Astrocyte (in vitro differentiated cells and primary cell): ENCODE measurements around the gene FZD7.

ENCODE experiments used
- EZH2 ChIP-seq: IDR thresholded peaks from 2 replicates; pipeline ENCODE4 v1.6.1; 2012; ENCODE audit warnings: mild to moderate bottlenecking, low read length, inconsistent platforms; ENCODE audit not compliant: insufficient read depth
- TF ChIP-seq, protein P1 (sequence below): IDR thresholded peaks from 2 replicates; pipeline ENCODE4 v1.5.1; 2011; ENCODE audit warnings: low read depth, mild to moderate bottlenecking, inconsistent platforms, low read length, moderate library complexity; ENCODE audit not compliant: insufficient read depth

DNA sequence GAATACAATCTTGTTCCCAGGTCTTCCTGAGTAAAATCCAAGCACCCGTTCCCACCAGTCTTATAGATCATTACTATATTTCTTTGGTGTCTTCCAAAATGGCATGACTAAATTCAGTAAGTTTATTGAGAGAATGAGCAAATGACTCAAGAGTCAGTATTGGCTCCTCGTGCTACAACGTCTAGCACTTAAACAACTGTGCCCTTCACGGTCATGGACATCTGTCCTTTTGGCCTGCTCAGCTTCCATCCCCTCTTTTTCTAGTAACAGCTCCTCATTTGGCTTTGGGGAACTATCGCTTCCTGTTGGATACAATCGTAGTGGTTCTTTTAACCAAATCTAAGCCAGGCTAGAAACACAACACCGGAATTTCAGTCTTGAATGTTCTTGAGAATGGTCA is 24.1 kb upstream of the FZD7 start:
- TF ChIP-seq EZH2: no peak
- TF ChIP-seq, protein P1, sequence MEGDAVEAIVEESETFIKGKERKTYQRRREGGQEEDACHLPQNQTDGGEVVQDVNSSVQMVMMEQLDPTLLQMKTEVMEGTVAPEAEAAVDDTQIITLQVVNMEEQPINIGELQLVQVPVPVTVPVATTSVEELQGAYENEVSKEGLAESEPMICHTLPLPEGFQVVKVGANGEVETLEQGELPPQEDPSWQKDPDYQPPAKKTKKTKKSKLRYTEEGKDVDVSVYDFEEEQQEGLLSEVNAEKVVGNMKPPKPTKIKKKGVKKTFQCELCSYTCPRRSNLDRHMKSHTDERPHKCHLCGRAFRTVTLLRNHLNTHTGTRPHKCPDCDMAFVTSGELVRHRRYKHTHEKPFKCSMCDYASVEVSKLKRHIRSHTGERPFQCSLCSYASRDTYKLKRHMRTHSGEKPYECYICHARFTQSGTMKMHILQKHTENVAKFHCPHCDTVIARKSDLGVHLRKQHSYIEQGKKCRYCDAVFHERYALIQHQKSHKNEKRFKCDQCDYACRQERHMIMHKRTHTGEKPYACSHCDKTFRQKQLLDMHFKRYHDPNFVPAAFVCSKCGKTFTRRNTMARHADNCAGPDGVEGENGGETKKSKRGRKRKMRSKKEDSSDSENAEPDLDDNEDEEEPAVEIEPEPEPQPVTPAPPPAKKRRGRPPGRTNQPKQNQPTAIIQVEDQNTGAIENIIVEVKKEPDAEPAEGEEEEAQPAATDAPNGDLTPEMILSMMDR: no peak
